SH-SY5Y (cell line): ENCODE data around the gene TNFRSF11A.

Source experiments
- GATA2 ChIP-seq: IDR thresholded peaks from 2 replicates; pipeline ENCODE4 v1.6.1; 2011; ENCODE audit warnings: mild to moderate bottlenecking, low read depth, low read length
- GATA3 ChIP-seq: IDR thresholded peaks from 2 replicates; pipeline ENCODE4 v1.6.1; 2011; ENCODE audit warnings: low read depth, mild to moderate bottlenecking, low read length, moderate library complexity

DNA sequence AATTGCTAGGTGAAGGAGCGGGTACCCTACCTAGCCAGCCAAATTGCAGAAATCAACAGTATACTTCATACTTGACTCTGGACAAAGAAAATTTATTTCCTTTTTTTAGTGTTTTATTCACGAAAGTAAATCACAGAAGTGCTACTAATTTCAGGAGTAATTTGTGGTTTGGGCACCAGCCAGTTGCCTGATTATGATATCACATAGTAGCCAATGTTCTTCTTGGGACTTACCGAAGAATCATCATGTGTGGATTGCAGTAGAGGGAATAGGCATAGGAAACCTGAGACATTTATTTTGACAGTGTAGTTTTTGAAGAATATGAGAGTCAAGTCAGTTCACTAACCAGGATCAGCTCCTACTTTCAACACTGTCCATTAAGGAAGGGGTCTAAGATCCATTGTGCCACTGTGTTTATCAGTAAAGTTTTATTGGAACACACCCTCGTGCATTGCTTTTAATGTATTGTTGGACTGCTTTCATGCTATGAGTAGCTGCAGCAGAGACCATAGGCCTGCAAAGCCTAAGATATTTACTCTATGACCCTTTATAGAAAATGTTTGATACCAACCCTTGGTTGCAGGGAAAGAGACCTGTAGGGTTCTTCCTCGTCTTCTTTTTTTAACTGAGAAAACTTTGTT, 32.1 kb downstream of the TNFRSF11A start:
- TF ChIP-seq GATA2 (no peak), GATA3 (no peak)
